T-helper 1 cell treated with Interleukin-12 subunit alpha and Interleukin-12 subunit beta and Interleukin-4 antibody, amounts not matched to agents 30 μg/mL and 1 μg/mL, for 36 hours (primary cell): ENCODE data around the gene MYZAP.

Source experiments
- H3K27ac Mint-ChIP-seq: one replicate; pipeline ENCODE4 v1.8.0; 2021; ENCODE audit warnings: mild to moderate bottlenecking, mixed read lengths
- H3K27me3 Mint-ChIP-seq: one replicate; pipeline ENCODE4 v1.8.0; 2021; ENCODE audit warnings: low read depth, mixed read lengths
- H3K36me3 Mint-ChIP-seq: one replicate; pipeline ENCODE4 v1.8.0; 2021; ENCODE audit warnings: low read depth, mixed read lengths
- H3K4me1 Mint-ChIP-seq: one replicate; pipeline ENCODE4 v1.8.0; 2021; ENCODE audit warnings: low read depth, mixed read lengths
- H3K4me3 Mint-ChIP-seq: one replicate; pipeline ENCODE4 v1.8.0; 2021; ENCODE audit warnings: mild to moderate bottlenecking, moderate library complexity, mixed read lengths
- H3K9me3 Mint-ChIP-seq: one replicate; pipeline ENCODE4 v1.8.0; 2021; ENCODE audit warnings: mixed read lengths

The MYZAP gene, protein sequence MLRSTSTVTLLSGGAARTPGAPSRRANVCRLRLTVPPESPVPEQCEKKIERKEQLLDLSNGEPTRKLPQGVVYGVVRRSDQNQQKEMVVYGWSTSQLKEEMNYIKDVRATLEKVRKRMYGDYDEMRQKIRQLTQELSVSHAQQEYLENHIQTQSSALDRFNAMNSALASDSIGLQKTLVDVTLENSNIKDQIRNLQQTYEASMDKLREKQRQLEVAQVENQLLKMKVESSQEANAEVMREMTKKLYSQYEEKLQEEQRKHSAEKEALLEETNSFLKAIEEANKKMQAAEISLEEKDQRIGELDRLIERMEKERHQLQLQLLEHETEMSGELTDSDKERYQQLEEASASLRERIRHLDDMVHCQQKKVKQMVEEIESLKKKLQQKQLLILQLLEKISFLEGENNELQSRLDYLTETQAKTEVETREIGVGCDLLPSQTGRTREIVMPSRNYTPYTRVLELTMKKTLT

DNA sequence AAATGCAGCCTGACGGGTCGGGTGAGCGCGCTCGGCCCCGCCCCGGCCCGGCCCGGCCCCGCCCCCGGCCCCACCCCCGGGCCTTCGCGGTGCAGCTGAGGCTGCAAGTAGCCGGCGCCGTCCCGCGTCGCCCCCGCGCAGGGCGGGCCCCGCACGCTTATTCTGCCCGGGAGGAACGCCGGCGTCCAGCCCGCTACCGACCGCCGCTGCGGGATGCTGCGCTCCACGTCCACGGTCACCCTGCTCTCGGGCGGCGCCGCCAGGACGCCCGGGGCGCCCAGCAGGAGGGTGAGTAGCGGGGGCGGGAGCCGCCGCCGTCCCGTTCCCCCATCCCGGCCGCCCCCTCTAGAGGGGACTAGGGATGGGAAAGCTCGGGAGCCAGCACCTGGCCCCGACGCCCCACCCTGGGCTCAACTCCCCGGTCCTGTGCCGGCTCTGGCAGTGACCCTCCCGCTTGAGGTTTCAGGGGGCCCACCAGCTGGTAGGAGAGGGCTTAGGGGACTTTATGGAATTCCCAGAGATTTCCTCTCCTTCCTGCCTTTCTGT lies at the start of gene MYZAP:
TSS of gene MYZAP (plus strand) at position 83 of the 546 bp plus-strand sequence. CDS start at position 214, 131 bp downstream.
- H3K27me3 Mint-ChIP-seq = peaks cover 62% of the 10 kb centered on the region
- peaks cover 14% of the 10 kb centered on the region for H3K4me1 Mint-ChIP-seq
- H3K36me3 Mint-ChIP-seq = no peaks in the 10 kb centered on the region
- no peak within 1 kb of the TSS for H3K27ac Mint-ChIP-seq
- peak within 1 kb of the TSS; percentile 41 for H3K4me3 Mint-ChIP-seq
- no peaks in the 10 kb centered on the region for H3K9me3 Mint-ChIP-seq

DNA sequence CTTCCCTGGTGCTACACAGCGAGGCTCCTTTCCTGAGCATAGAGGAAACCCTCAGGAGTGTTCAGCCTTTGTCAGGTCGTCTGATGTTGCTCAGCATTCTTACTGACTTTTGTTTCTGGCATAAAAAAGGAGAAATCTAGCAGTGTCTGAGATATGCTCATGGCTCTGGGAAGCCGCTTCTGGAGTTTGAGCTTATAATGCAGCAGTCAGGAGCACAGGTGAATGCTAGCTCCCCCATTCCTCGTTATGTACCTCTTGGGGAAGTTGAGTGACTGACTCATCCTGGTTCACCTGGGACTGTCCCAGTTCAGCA lies 49.2 kb upstream of the MYZAP start:
- no peaks in the 10 kb centered on the region for H3K36me3 Mint-ChIP-seq
- no peaks in the 10 kb centered on the region for H3K27me3 Mint-ChIP-seq
- peaks cover 3% of the 10 kb centered on the region for H3K9me3 Mint-ChIP-seq
- no peak overlapping the region for H3K27ac Mint-ChIP-seq
- H3K4me1 Mint-ChIP-seq = no peaks in the 10 kb centered on the region
- no peak overlapping the region for H3K4me3 Mint-ChIP-seq

DNA sequence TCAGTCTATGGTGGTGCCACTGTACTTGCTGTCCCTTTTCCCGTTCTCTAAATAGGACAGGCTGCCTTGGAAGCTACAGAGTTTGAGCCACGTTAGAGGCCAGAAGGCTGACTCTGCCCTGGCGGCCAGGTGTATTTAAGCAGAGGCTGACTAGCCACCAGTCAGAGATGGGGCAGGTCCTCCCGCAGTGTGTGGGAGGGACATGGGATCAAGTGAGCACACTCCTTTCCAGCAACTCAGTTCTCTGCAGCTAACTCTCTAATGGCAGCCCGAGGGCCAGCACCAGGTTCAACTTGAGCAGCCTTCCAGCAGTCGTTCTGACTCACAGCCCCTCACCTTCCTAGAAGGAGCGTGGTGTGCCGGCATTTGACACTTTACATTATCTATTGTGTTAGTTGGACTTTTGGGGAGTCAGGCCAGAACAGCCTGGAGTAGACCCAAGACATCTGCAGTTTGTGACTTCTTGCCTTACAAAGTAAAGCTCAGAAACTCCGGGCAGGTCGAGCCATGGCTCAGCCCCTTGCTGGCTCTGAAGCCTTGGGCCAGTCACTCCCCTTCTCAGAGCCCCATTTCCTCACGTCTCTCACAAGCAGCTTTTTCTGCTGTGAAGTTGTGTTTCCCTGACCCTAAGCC lies 46.7 kb upstream of the MYZAP start:
- Mint-ChIP-seq H3K9me3 (peaks cover 2% of the 10 kb centered on the region), H3K4me3 (no peak overlapping the region), H3K27ac (no peak overlapping the region), H3K4me1 (no peaks in the 10 kb centered on the region), H3K36me3 (no peaks in the 10 kb centered on the region), H3K27me3 (no peaks in the 10 kb centered on the region)

DNA sequence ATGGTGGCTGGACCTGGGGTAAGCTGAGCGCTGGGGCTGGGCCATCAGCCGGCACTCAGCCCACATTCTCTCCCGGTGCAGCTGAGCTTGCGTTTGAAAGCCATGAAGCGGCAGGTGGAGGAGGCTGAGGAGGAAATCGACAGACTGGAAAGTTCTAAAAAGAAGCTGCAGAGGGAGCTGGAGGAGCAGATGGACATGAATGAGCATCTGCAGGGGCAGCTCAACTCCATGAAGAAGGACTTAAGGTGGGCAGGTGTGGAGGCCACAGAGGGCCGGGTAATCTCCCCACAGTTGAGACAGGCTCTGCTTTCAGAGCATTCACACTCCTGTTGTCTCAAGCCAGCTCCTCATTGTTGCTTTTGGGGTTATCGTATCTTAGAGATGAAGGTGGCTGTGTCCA lies 45.7 kb upstream of the MYZAP start:
- H3K36me3 Mint-ChIP-seq = no peaks in the 10 kb centered on the region
- no peaks in the 10 kb centered on the region for H3K9me3 Mint-ChIP-seq
- H3K27me3 Mint-ChIP-seq = no peaks in the 10 kb centered on the region
- H3K4me1 Mint-ChIP-seq = no peaks in the 10 kb centered on the region
- H3K4me3 Mint-ChIP-seq = no peak overlapping the region
- no peak overlapping the region for H3K27ac Mint-ChIP-seq

DNA sequence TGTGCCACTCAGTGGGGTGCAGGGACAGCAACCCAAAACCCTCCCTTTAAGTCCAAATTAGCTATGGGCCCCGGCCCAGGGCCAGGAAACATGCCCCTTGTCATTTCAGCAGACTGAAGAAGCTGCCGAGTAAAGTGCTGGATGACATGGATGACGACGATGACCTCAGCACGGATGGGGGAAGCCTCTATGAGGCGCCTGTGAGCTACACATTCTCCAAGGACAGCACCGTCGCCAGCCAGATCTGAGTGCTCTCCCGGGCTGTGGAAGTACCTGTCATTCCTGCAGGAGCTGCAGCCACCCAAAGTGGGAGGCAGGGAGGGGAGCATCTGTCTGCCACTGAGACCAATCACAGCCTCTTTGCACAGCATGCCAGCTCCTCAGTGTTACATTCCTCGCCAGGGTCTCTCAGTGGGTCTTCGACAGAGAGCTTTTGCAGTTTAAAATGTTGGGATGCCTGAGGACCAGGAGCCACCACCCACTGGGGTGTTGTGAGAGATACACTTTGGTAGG lies 44.4 kb upstream of the MYZAP start:
- no peaks in the 10 kb centered on the region for H3K9me3 Mint-ChIP-seq
- H3K4me3 Mint-ChIP-seq = no peak overlapping the region
- H3K27ac Mint-ChIP-seq = no peak overlapping the region
- no peaks in the 10 kb centered on the region for H3K4me1 Mint-ChIP-seq
- H3K27me3 Mint-ChIP-seq = peaks cover 3% of the 10 kb centered on the region
- no peaks in the 10 kb centered on the region for H3K36me3 Mint-ChIP-seq

DNA sequence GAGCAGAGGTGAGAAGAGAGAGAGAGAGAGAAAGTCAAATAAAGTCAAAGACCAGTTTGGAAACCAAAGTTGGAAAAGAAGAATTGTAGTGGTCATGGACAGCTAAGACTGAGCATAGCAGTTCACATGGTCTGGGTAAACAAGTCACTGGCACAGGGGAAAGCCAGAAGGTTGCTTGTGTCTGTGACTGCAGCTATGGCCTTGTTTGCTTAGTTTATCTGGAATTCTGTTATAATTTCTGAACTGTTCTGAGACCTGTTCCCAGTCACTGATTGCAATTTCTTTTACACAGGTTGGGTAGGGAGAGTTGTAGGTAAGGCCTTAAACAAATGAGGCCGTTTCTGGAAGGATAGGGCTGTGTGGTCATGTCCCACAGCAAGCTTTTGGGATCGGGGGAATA lies 43.4 kb upstream of the MYZAP start:
- no peak overlapping the region for H3K27ac Mint-ChIP-seq
- no peaks in the 10 kb centered on the region for H3K36me3 Mint-ChIP-seq

DNA sequence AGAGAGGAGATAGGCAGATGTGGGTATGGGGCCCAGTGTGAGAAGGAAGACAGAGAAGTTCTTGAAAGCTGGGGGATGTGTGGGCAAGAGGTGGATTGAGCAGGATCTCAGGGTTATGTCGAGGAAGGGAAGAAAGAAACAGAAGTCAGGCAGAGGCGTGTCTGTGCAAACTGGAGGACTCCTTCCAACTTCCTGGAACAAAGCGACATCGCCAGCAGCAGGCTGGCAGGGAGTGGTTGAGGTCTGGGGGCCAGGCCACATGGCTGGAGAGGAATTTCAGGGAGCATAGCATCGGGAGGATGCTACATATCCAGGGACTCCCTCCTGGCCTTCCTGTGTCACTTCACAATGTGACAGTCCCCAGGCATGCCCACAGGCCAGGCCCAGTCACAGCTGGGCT lies 42.9 kb upstream of the MYZAP start:
- Mint-ChIP-seq H3K4me3 (no peak overlapping the region), H3K36me3 (no peaks in the 10 kb centered on the region), H3K27me3 (peaks cover 6% of the 10 kb centered on the region), H3K27ac (no peak overlapping the region), H3K9me3 (no peaks in the 10 kb centered on the region), H3K4me1 (no peaks in the 10 kb centered on the region)

More for the DNA sequence above, 43.4 kb upstream of the MYZAP start:
- peaks cover 6% of the 10 kb centered on the region for H3K27me3 Mint-ChIP-seq
- no peaks in the 10 kb centered on the region for H3K4me1 Mint-ChIP-seq
- H3K4me3 Mint-ChIP-seq = no peak overlapping the region
- no peaks in the 10 kb centered on the region for H3K9me3 Mint-ChIP-seq

DNA sequence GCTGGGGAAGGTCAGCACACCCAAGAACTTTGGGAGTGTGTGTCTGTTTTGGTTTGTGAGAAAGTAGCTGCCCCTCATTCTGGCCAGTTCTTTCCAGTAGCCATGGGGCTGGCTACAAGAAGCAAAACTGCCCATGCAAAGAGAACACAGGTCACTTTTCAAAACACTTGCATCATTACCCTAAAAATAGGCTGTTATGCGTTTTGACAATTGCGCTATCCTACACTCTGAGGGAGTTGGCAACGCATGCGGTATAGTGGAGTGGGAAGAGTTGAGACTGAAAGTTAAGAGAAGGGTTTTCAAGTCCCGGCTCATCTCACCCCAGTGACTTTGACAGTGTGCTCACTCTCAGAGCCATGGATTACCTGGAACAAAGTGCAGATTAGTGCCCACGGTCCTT lies 41.8 kb upstream of the MYZAP start:
- Mint-ChIP-seq H3K9me3 (no peaks in the 10 kb centered on the region), H3K4me3 (no peak overlapping the region), H3K27ac (no peak overlapping the region), H3K27me3 (peaks cover 6% of the 10 kb centered on the region), H3K36me3 (no peaks in the 10 kb centered on the region), H3K4me1 (no peaks in the 10 kb centered on the region)

DNA sequence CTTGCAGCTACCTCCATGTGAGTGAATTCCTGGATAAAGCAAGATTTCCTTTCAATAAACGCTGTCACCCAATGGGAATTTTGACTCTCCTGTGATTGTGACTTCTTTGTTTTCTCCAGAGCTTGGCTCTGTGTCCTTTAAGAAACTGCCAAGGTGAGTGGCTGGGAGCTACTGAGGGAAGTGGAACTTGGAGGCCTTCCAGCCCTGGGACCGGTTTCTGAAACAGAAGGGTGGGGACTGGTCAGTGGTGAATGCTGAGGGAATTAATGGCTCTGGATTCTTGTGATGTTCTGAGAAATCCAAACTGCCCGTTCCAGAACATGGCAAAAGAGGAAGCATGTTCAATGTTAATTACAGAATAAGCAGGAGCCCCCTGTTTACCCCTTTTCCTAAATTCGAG lies 41.1 kb upstream of the MYZAP start:
- Mint-ChIP-seq H3K9me3 (no peaks in the 10 kb centered on the region), H3K27ac (no peak overlapping the region), H3K36me3 (no peaks in the 10 kb centered on the region), H3K4me1 (no peaks in the 10 kb centered on the region), H3K4me3 (no peak overlapping the region), H3K27me3 (peaks cover 6% of the 10 kb centered on the region)

DNA sequence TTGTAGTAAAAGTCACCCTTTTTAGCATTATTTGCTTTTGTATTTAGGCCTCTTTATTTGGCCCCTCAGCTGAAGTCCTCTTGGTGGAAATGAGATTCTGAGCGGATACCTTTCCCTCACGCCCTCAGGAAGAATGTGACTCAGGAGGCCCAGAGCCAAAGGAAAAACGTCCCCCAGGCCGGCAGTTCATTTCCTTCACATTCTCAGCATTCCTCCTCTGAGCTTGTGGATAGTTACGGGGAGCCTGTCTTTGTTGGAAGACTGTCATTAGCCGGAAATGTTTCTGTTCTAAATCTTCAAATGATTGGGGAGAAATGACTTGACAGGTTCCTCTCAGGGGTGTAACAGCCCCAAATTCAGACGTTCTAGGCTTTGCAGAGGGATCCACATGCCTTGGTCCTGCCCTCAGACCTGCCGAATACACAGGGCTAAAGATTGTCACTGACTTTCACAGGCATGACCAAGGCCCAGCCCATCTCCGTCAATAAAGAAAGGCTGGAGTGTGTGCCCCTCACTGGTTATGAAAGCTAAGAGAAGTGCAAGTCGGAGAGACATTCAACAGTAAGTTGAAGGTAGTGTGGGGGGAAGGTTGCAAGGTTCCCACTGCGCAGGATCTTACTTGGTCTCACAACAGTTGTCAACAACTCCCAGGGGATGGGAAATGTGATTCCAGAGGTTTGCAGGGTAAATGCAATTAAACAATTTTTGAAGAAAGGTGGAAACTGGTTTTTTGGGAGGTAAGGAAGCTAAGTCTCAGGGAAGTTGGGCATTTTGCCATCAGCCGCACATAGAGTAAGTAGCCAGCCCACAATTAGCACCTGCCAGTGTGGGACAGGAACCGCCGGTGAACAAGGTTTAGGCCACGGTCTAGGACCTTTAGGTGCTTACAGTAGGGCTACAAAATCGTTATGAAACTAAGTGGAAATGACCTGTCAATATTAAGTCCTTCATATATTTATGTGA lies 39.7 kb upstream of the MYZAP start:
- H3K27me3 Mint-ChIP-seq = peaks cover 6% of the 10 kb centered on the region

DNA sequence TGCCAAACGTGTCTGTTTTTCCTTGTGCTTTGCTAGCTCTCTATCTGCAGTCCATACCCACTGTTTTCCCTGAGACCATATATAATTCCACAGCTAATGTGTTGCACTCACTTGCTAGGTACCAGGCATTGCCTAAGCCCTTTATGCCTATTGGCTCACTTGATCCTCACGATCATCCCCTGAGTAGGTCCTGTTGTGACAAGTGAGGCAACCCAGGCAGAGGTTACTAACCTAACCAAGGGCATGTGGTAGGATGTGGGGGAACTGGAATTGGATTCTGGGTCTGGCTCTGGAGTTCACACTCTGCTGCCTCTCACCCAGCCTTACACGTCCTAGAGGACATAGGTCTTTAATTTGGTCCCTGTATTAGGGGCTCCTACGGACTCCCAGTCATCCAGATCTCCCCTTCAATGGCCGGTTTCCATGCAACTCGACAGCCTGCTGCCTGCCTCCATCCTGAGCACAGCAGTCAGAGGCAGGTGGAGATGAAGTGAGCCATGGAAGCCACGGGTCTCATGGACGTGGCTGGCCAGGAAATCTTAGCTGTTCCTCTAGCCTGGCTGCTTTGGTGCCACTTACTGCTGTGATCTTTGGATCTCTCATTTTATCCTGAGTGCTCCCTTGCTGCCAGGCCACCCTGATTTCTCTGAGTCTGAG lies 38.9 kb upstream of the MYZAP start:
- Mint-ChIP-seq H3K27me3 (peaks cover 6% of the 10 kb centered on the region), H3K27ac (no peak overlapping the region), H3K4me1 (no peaks in the 10 kb centered on the region), H3K36me3 (no peaks in the 10 kb centered on the region), H3K4me3 (no peak overlapping the region), H3K9me3 (no peaks in the 10 kb centered on the region)

More for the DNA sequence above, 39.7 kb upstream of the MYZAP start:
- Mint-ChIP-seq H3K4me1 (no peaks in the 10 kb centered on the region), H3K4me3 (no peak overlapping the region), H3K36me3 (no peaks in the 10 kb centered on the region), H3K27ac (no peak overlapping the region), H3K9me3 (no peaks in the 10 kb centered on the region)

DNA sequence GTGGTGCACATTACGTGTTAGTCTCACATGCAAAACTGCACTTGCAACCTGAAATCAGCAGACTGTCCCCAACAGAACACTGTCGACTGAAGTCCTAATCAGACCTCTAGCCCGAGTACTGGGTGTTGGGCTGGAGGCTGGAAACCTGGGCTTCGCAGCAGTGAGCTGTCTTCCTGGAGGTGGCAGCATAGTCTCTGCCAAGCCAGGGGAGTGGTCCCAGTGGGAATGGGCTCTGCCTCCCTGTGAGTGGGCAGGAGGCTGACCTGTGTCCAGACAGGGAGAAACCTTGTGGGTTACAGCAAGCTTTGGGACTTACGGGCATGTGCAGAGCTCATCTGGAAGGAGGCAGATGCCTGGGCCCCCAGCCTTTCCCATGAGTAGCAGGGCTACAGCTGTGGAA lies 38.2 kb upstream of the MYZAP start:
- Mint-ChIP-seq H3K27ac (no peak overlapping the region), H3K27me3 (peaks cover 6% of the 10 kb centered on the region), H3K4me3 (no peak overlapping the region)

DNA sequence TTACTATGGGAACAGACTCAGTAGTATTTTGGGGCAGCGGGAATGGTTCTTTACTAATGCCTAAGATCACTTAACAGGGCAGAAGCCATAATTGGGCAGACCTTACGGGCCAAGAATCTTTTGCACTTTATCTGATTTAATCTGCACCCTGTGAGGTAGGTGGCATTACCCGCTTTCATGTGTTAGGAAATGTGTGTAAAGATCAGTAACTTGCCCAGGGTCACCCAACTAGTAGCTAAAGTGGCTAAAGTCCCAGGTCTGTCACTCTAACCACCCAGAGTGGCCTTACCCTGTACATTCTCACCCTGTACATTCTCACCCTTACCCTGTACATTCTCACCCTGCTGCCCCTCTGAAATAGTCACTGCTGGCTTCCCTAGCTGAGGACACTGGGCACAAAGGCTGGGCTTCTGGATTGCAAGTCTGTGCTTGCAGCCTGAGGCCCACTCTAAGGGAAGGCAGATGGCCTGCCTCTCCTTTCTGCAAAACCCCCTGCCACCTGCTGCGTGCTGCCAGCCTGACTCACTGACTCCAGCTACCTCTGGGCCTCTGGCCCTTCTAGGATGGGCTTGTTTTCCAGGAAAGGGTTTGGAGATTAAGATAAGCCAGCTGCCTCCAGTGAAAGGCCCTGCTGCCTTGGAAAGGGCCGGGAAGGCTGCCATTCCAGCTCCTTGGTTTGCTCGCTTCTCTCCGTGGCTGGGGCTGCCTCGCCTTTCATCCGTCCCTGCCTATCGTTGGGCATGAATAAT lies 37.5 kb upstream of the MYZAP start:
- Mint-ChIP-seq H3K9me3 (peaks cover 5% of the 10 kb centered on the region), H3K4me3 (no peak overlapping the region), H3K27me3 (peaks cover 6% of the 10 kb centered on the region), H3K27ac (no peak overlapping the region), H3K36me3 (no peaks in the 10 kb centered on the region), H3K4me1 (no peaks in the 10 kb centered on the region)

More for the DNA sequence above, 38.2 kb upstream of the MYZAP start:
- Mint-ChIP-seq H3K9me3 (no peaks in the 10 kb centered on the region), H3K36me3 (no peaks in the 10 kb centered on the region), H3K4me1 (no peaks in the 10 kb centered on the region)
